ENCODE results near the gene EIF3B. TPM values are rescaled to one million over a fixed set of nuclear protein-coding genes. Genes with fewer than 3 reads are reported as not detected.
A peak's percentile ranks its signal among the peaks of the same experiment; 100 is the strongest.
"Not testable (repeated sequence)": the region's sequence is repeated elsewhere in the genome, so short reads cannot be mapped to it uniquely, and the experiment has no call there.

The EIF3B gene
- total RNA-seq, 2 experiments from 2014 or later, result 174 to 184 TPM

GRCh38 chr7:2369139-2369538 is 14.5 kb downstream of the EIF3B start:
- Mint-ChIP-seq H3K4me3 (no peak overlapping the region), H3K27ac (no peak overlapping the region), H3K27me3 (ENCODE audit: low read depth) (no peaks in the 10 kb centered on the region), H3K9me3 (ENCODE audit: insufficient read depth) (no peaks in the 10 kb centered on the region), H3K36me3 (ENCODE audit: low read depth) (peaks cover 76% of the 10 kb centered on the region), H3K4me1 (ENCODE audit: low read depth) (no peaks in the 10 kb centered on the region)
- CTCF ChIA-PET, result no interaction called here
- DNase-seq (no peak), ATAC-seq (no peak)
- POLR2A ChIA-PET, result interaction anchor here (1.2 to 1.8 kb wide), 2 partner anchors 15 to 38 kb away, joined by 4 read pairs; no protein-coding TSS in a partner anchor

GRCh38 chr7:2371329-2371728 is 16.7 kb downstream of the EIF3B start:
- ChIA-PET CTCF (interaction anchor here (1.2 kb wide), 1 partner anchor 17 kb away, joined by 3 read pairs; the partner anchor contains the start of gene EIF3B), POLR2A (no interaction called here)
- DNase-seq, result no peak
- Mint-ChIP-seq H3K9me3 (ENCODE audit: insufficient read depth) (no peaks in the 10 kb centered on the region), H3K36me3 (ENCODE audit: low read depth) (peaks cover 75% of the 10 kb centered on the region), H3K27ac (no peak overlapping the region), H3K4me1 (ENCODE audit: low read depth) (no peaks in the 10 kb centered on the region), H3K27me3 (ENCODE audit: low read depth) (no peaks in the 10 kb centered on the region), H3K4me3 (no peak overlapping the region)
- ATAC-seq, result no peak

GRCh38 chr7:2372724-2373123 is 18.1 kb downstream of the EIF3B start:
- Mint-ChIP-seq H3K9me3 (ENCODE audit: insufficient read depth) (no peaks in the 10 kb centered on the region), H3K27ac (no peak overlapping the region), H3K36me3 (ENCODE audit: low read depth) (peaks cover 72% of the 10 kb centered on the region), H3K4me1 (ENCODE audit: low read depth) (peaks cover 4% of the 10 kb centered on the region), H3K4me3 (no peak overlapping the region), H3K27me3 (ENCODE audit: low read depth) (no peaks in the 10 kb centered on the region)
- no peak for DNase-seq
- POLR2A ChIA-PET, result no interaction called here
- CTCF ChIA-PET, result no interaction called here
- ATAC-seq, result no peak

- no peak overlapping the region for H3K4me3 Mint-ChIP-seq
- peaks cover 75% of the 10 kb centered on the region for H3K36me3 Mint-ChIP-seq (ENCODE audit: low read depth)
- ATAC-seq, result no peak
- peaks cover 4% of the 10 kb centered on the region for H3K4me1 Mint-ChIP-seq (ENCODE audit: low read depth)
- ChIA-PET POLR2A (no interaction called here), CTCF (no interaction called here)
- H3K27ac Mint-ChIP-seq, result no peak overlapping the region
- no peaks in the 10 kb centered on the region for H3K9me3 Mint-ChIP-seq (ENCODE audit: insufficient read depth)
- H3K27me3 Mint-ChIP-seq (ENCODE audit: low read depth), result no peaks in the 10 kb centered on the region
- no peak for DNase-seq
These were observed 18.5 kb downstream of the EIF3B start for GRCh38 chr7:2373124-2373556.

GRCh38 chr7:2373646-2374045 is 19.0 kb downstream of the EIF3B start:
- H3K9me3 Mint-ChIP-seq (ENCODE audit: insufficient read depth), result no peaks in the 10 kb centered on the region
- no peak overlapping the region for H3K4me3 Mint-ChIP-seq
- ATAC-seq, result no peak
- peaks cover 75% of the 10 kb centered on the region for H3K36me3 Mint-ChIP-seq (ENCODE audit: low read depth)
- CTCF ChIA-PET, result no interaction called here
- no peak for DNase-seq
- POLR2A ChIA-PET, result no interaction called here
- no peaks in the 10 kb centered on the region for H3K27me3 Mint-ChIP-seq (ENCODE audit: low read depth)
- H3K4me1 Mint-ChIP-seq (ENCODE audit: low read depth), result peaks cover 4% of the 10 kb centered on the region
- no peak overlapping the region for H3K27ac Mint-ChIP-seq

GRCh38 chr7:2374401-2374800 is 19.8 kb downstream of the EIF3B start:
- peaks cover 75% of the 10 kb centered on the region for H3K36me3 Mint-ChIP-seq (ENCODE audit: low read depth)
- DNase-seq (no peak), ATAC-seq (no peak)
- H3K9me3 Mint-ChIP-seq (ENCODE audit: insufficient read depth), result no peaks in the 10 kb centered on the region
- no peak overlapping the region for H3K27ac Mint-ChIP-seq
- peaks cover 4% of the 10 kb centered on the region for H3K4me1 Mint-ChIP-seq (ENCODE audit: low read depth)
- POLR2A ChIA-PET, result no interaction called here
- H3K27me3 Mint-ChIP-seq (ENCODE audit: low read depth), result no peaks in the 10 kb centered on the region
- H3K4me3 Mint-ChIP-seq, result no peak overlapping the region
- CTCF ChIA-PET, result no interaction called here

GRCh38 chr7:2374830-2375728 is 20.5 kb downstream of the EIF3B start:
- ATAC-seq (no peak), DNase-seq (no peak)
- no peaks in the 10 kb centered on the region for H3K27me3 Mint-ChIP-seq (ENCODE audit: low read depth)
- peaks cover 78% of the 10 kb centered on the region for H3K36me3 Mint-ChIP-seq (ENCODE audit: low read depth)
- peaks cover 4% of the 10 kb centered on the region for H3K4me1 Mint-ChIP-seq (ENCODE audit: low read depth)
- ChIA-PET CTCF (no interaction called here), POLR2A (no interaction called here)
- no peaks in the 10 kb centered on the region for H3K9me3 Mint-ChIP-seq (ENCODE audit: insufficient read depth)
- no peak overlapping the region for H3K4me3 Mint-ChIP-seq
- H3K27ac Mint-ChIP-seq, result no peak overlapping the region

- H3K27me3 Mint-ChIP-seq (ENCODE audit: low read depth), result no peaks in the 10 kb centered on the region
- DNase-seq, result no peak
- ChIA-PET CTCF (interaction anchor here (1.5 kb wide), 1 partner anchor 12 kb away, joined by 4 read pairs; no protein-coding TSS in a partner anchor), POLR2A (interaction anchor here (0.8 kb wide), 1 partner anchor 26 kb away, joined by 4 read pairs; the partner anchor contains the start of gene CHST12)
- H3K4me3 Mint-ChIP-seq, result no peak overlapping the region
- peak overlapping the region; percentile 14 for H3K27ac Mint-ChIP-seq
- H3K36me3 Mint-ChIP-seq (ENCODE audit: low read depth), result peaks cover 83% of the 10 kb centered on the region
- ATAC-seq, result no peak
- no peaks in the 10 kb centered on the region for H3K9me3 Mint-ChIP-seq (ENCODE audit: insufficient read depth)
- H3K4me1 Mint-ChIP-seq (ENCODE audit: low read depth), result peaks cover 4% of the 10 kb centered on the region
These were observed 21.9 kb downstream of the EIF3B start for GRCh38 chr7:2376351-2377154.

- DNase-seq; H3K4me3 Mint-ChIP-seq; H3K27ac Mint-ChIP-seq; H3K9me3 Mint-ChIP-seq (ENCODE audit: insufficient read depth); ATAC-seq; H3K4me1 Mint-ChIP-seq (ENCODE audit: low read depth); POLR2A ChIA-PET; H3K27me3 Mint-ChIP-seq (ENCODE audit: low read depth): not testable (repeated sequence)
- CTCF ChIA-PET, result interaction anchor here (1.5 kb wide), 1 partner anchor 12 kb away, joined by 4 read pairs; no protein-coding TSS in a partner anchor
- peaks cover 79% of the 10 kb centered on the region for H3K36me3 Mint-ChIP-seq (ENCODE audit: low read depth)
These were observed 22.9 kb downstream of the EIF3B start for GRCh38 chr7:2377492-2377891.

- POLR2A ChIA-PET, result interaction anchor here (0.8 kb wide), 1 partner anchor 20 kb away, joined by 5 read pairs; no protein-coding TSS in a partner anchor
- DNase-seq; H3K27ac Mint-ChIP-seq; H3K27me3 Mint-ChIP-seq (ENCODE audit: low read depth); H3K9me3 Mint-ChIP-seq (ENCODE audit: insufficient read depth); CTCF ChIA-PET; ATAC-seq; H3K4me3 Mint-ChIP-seq; H3K4me1 Mint-ChIP-seq (ENCODE audit: low read depth): not testable (repeated sequence)
- peaks cover 73% of the 10 kb centered on the region for H3K36me3 Mint-ChIP-seq (ENCODE audit: low read depth)
These were observed 23.5 kb downstream of the EIF3B start for GRCh38 chr7:2378125-2378524.

GRCh38 chr7:2379161-2379560 is 24.5 kb downstream of the EIF3B start:
- Mint-ChIP-seq H3K4me3 (no peak overlapping the region), H3K27ac (no peak overlapping the region), H3K4me1 (ENCODE audit: low read depth) (peaks cover 4% of the 10 kb centered on the region), H3K36me3 (ENCODE audit: low read depth) (peaks cover 67% of the 10 kb centered on the region), H3K27me3 (ENCODE audit: low read depth) (no peaks in the 10 kb centered on the region), H3K9me3 (ENCODE audit: insufficient read depth) (no peaks in the 10 kb centered on the region)
- DNase-seq (no peak), ATAC-seq (no peak)
- POLR2A ChIA-PET, result interaction anchor here (0.8 kb wide), 1 partner anchor 21 kb away, joined by 5 read pairs; no protein-coding TSS in a partner anchor
- CTCF ChIA-PET, result no interaction called here
